T1000 (cell line): ENCODE results near the gene PLVAP.

Experiments
- DNase-seq: peaks from one replicate; lab custom pipeline; 2025; ENCODE audit warnings: mixed read lengths; lab: John Stamatoyannopoulos, UW

The PLVAP gene

GRCh38 chr19:17321655-17322489 is 55.3 kb downstream of the PLVAP start:
- DNase-seq: no peak

- DNase-seq: no peak
These were observed 56.7 kb downstream of the PLVAP start for GRCh38 chr19:17320435-17320834.

- no peak for DNase-seq
These were observed 57.5 kb downstream of the PLVAP start for GRCh38 chr19:17319473-17320238.

- DNase-seq: no peak
These were observed 58.2 kb downstream of the PLVAP start for GRCh38 chr19:17318966-17319365.

- DNase-seq: no peak
These were observed 63.0 kb downstream of the PLVAP start for GRCh38 chr19:17314007-17314593.

- no peak for DNase-seq
These were observed 64.7 kb downstream of the PLVAP start for GRCh38 chr19:17312189-17313113.

GRCh38 chr19:17311455-17312188 is 65.5 kb downstream of the PLVAP start:
- DNase-seq: peak; percentile 62

GRCh38 chr19:17309965-17310461 is 67.1 kb downstream of the PLVAP start:
- no peak for DNase-seq

- DNase-seq: peak; percentile 97
These were observed 67.8 kb downstream of the PLVAP start, which contains the start of gene DDA1 for GRCh38 chr19:17309198-17309964. TSS of gene DDA1 (plus strand) at chr19:17309563. CDS start at chr19:17309655, 92 bp downstream.

- DNase-seq: no peak
These were observed 69.2 kb downstream of the PLVAP start for GRCh38 chr19:17307876-17308377.

GRCh38 chr19:17306285-17306714 is 70.8 kb downstream of the PLVAP start:
- DNase-seq: no peak

GRCh38 chr19:17305517-17306284 is 71.4 kb downstream of the PLVAP start, which contains the start of gene MRPL34:
TSS of gene MRPL34 (plus strand) at chr19:17305872. CDS start at chr19:17305893, 21 bp downstream.
- DNase-seq: peak; percentile 98

- DNase-seq: no peak
These were observed 72.0 kb downstream of the PLVAP start for GRCh38 chr19:17305216-17305516.

- DNase-seq: no peak
These were observed 72.5 kb downstream of the PLVAP start for GRCh38 chr19:17304386-17305215.

GRCh38 chr19:17303940-17304267 is 73.2 kb downstream of the PLVAP start:
- DNase-seq: no peak

GRCh38 chr19:17303167-17303939 is 73.8 kb downstream of the PLVAP start, which contains the start of gene ABHD8:
TSS of gene ABHD8 (minus strand) at chr19:17303425. CDS start at chr19:17301616, 1,809 bp downstream.
- DNase-seq: peak; percentile 94
